H1 (cell line): ENCODE data around the gene DSTYK. TPM values are rescaled to one million over a fixed set of nuclear protein-coding genes. Genes with fewer than 3 reads are reported as not detected.

Experiments
- CTCF ChIA-PET: fragments of 300-600 bp; sonication (Branson Sonifier 250); formaldehyde crosslinking; loops from one replicate; lab custom pipeline; 2021; ENCODE audit not compliant: partially characterized antibody; lab: Charles Lee
- POLR2A ChIA-PET: fragments of 300-600 bp; sonication (Branson Sonifier 250); formaldehyde crosslinking; loops from one replicate; lab custom pipeline; 2021; ENCODE audit warnings: inconsistent platforms; ENCODE audit not compliant: partially characterized antibody; lab: Charles Lee
- DNase-seq, 2 experiments: peaks; one replicate each; pipeline versions ENCODE4 v3.0.0 to v3.0.0-alpha.2; 2010 to 2022; ENCODE audit warnings: low spot score in 2 of 2, low read depth in 1 of 2, mixed read lengths in 1 of 2
- FAIRE-seq: peaks from 2 replicates; lab custom pipeline; 2011; peaks lifted over from hg19 to GRCh38; lab: Jason Lieb, UNC
- H2AFZ ChIP-seq: 2 replicates; pipeline ENCODE4 v1.8.1; 2012; ENCODE audit warnings: low read length, inconsistent platforms
- H2AK5ac ChIP-seq: 2 replicates; pipeline ENCODE4 v1.6.1; 2013; ENCODE audit warnings: low read depth, low read length
- H2BK120ac ChIP-seq: replicated peaks from 2 replicates; pipeline ENCODE3; 2013; ENCODE audit warnings: low read depth, low read length, inconsistent platforms
- H2BK12ac ChIP-seq: 2 replicates; pipeline ENCODE4 v1.6.1; 2013; ENCODE audit warnings: low read depth, low read length
- H2BK15ac ChIP-seq: 2 replicates; pipeline ENCODE4 v1.6.1; 2013; ENCODE audit warnings: low read length
- H2BK20ac ChIP-seq: 2 replicates; pipeline ENCODE4 v1.6.1; 2013; ENCODE audit warnings: low read length
- H2BK5ac ChIP-seq: 2 replicates; pipeline ENCODE4 v1.6.1; 2013; ENCODE audit warnings: low read depth, low read length
- H3K14ac ChIP-seq: 2 replicates; pipeline ENCODE4 v1.6.1; 2013; ENCODE audit warnings: inconsistent platforms; ENCODE audit not compliant: insufficient read length
- H3K18ac ChIP-seq: 2 replicates; pipeline ENCODE4 v1.6.1; 2013; ENCODE audit warnings: low read length; ENCODE audit errors: extremely low read depth
- H3K23ac ChIP-seq: 2 replicates; pipeline ENCODE4 v1.6.1; 2013; ENCODE audit warnings: inconsistent platforms; ENCODE audit not compliant: insufficient read length
- H3K23me2 ChIP-seq: 2 replicates; pipeline ENCODE4 v1.6.1; 2013; ENCODE audit warnings: low read depth, low read length
- H3K27ac ChIP-seq: 2 replicates; pipeline ENCODE4 v1.6.1; 2011; ENCODE audit warnings: low read depth, low read length, inconsistent platforms
- H3K27me3 ChIP-seq, 4 experiments: replicated peaks in 1 of 4; 1 replicate in 1 of 4; 2 replicates in 3 of 4; pipeline versions ENCODE4 v1.6.1 to v1.8.1; 2011 to 2013; ENCODE audit warnings: low read length in 3 of 4, mild to moderate bottlenecking in 3 of 4, inconsistent platforms in 2 of 4, mixed read lengths in 2 of 4, moderate library complexity in 1 of 4; ENCODE audit not compliant: control insufficient read depth in 3 of 4, insufficient read depth in 3 of 4; ENCODE audit errors: extremely low read depth in 1 of 4
- H3K36me3 ChIP-seq, 4 experiments: 2 replicates each; pipeline versions ENCODE4 v1.6.1 to v1.8.1; 2011 to 2013; ENCODE audit warnings: mild to moderate bottlenecking in 4 of 4, low read length in 3 of 4, moderate library complexity in 2 of 4, control low read depth in 1 of 4, inconsistent platforms in 1 of 4; ENCODE audit not compliant: insufficient read depth in 4 of 4, control insufficient read depth in 2 of 4
- H3K4ac ChIP-seq: replicated peaks from 2 replicates; pipeline ENCODE3; 2013; ENCODE audit warnings: low read length, low read depth, mixed read lengths, inconsistent platforms; ENCODE audit not compliant: insufficient read length
- H3K4me1 ChIP-seq, 4 experiments: replicated peaks in 1 of 4; 1 replicate in 1 of 4; 2 replicates in 3 of 4; pipeline versions ENCODE4 v1.6.1 to v1.8.1; 2011 to 2013; ENCODE audit warnings: low read length in 3 of 4, inconsistent platforms in 2 of 4, mixed read lengths in 1 of 4; ENCODE audit not compliant: insufficient read depth in 4 of 4, control insufficient read depth in 3 of 4
- H3K4me2 ChIP-seq, 2 experiments: 2 replicates each; pipeline versions ENCODE4 v1.6.1 to v1.8.1; 2011 to 2013; ENCODE audit warnings: low read depth in 2 of 2, low read length in 2 of 2, control low read depth in 1 of 2, inconsistent platforms in 1 of 2, mild to moderate bottlenecking in 1 of 2; ENCODE audit not compliant: insufficient read depth in 1 of 2
- H3K4me3 ChIP-seq, 4 experiments: fragments of 200-600, 300-600 bp in 1 of 4; sonication (generic), shearing (Covaris generic), sonication (Bioruptor Twin) in 1 of 4; 2 replicates each; pipeline versions ENCODE4 v1.5.1 to v1.8.1; 2011 to 2016; ENCODE audit warnings: low read length in 4 of 4, low read depth in 3 of 4, control low read depth in 2 of 4, inconsistent platforms in 2 of 4, mild to moderate bottlenecking in 2 of 4, mixed read lengths in 1 of 4, moderate library complexity in 1 of 4; ENCODE audit not compliant: insufficient read depth in 2 of 4; ENCODE audit errors: extremely low read depth in 1 of 4
- H3K56ac ChIP-seq: replicated peaks from 2 replicates; pipeline ENCODE3; 2013; ENCODE audit warnings: low read depth, mild to moderate bottlenecking, mixed read lengths, low read length, inconsistent platforms; ENCODE audit not compliant: insufficient read length
- H3K79me1 ChIP-seq: 2 replicates; pipeline ENCODE4 v1.6.1; 2013; ENCODE audit warnings: low read depth, low read length, control low read depth
- H3K79me2 ChIP-seq, 2 experiments: 2 replicates each; pipeline versions ENCODE4 v1.6.1 to v1.8.1; 2012 to 2013; ENCODE audit warnings: low read length in 2 of 2, mild to moderate bottlenecking in 2 of 2, inconsistent platforms in 1 of 2; ENCODE audit not compliant: insufficient read depth in 2 of 2, control insufficient read depth in 1 of 2
- H3K9ac ChIP-seq, 4 experiments: replicated peaks in 1 of 4; 1 replicate in 1 of 4; 2 replicates in 3 of 4; pipeline versions ENCODE4 v1.6.1 to v1.8.1; 2011 to 2013; ENCODE audit warnings: low read depth in 3 of 4, low read length in 3 of 4, control low read depth in 2 of 4, mild to moderate bottlenecking in 2 of 4, moderate library complexity in 2 of 4, inconsistent platforms in 1 of 4; ENCODE audit errors: extremely low read depth in 1 of 4
- H3K9me3 ChIP-seq, 2 experiments: 2 replicates each; pipeline versions ENCODE4 v1.6.1 to v1.8.1; 2012 to 2013; ENCODE audit warnings: mild to moderate bottlenecking in 2 of 2, moderate library complexity in 2 of 2, control low read depth in 1 of 2, inconsistent platforms in 1 of 2, low read depth in 1 of 2, low read length in 1 of 2, mixed read lengths in 1 of 2; ENCODE audit not compliant: insufficient read depth in 2 of 2
- H4K20me1 ChIP-seq, 2 experiments: replicated peaks in 1 of 2; 2 replicates each; pipeline versions ENCODE3 to v1.8.1; 2011 to 2013; ENCODE audit warnings: inconsistent platforms in 2 of 2, low read length in 2 of 2, mild to moderate bottlenecking in 1 of 2; ENCODE audit not compliant: insufficient read depth in 2 of 2, control insufficient read depth in 1 of 2
- H4K5ac ChIP-seq: 2 replicates; pipeline ENCODE4 v1.6.1; 2013; ENCODE audit warnings: low read length, low read depth, mixed read lengths, inconsistent platforms; ENCODE audit not compliant: insufficient read length
- H4K8ac ChIP-seq: 2 replicates; pipeline ENCODE4 v1.8.0; 2013; ENCODE audit warnings: mild to moderate bottlenecking, moderate library complexity, low read length, inconsistent platforms; ENCODE audit not compliant: insufficient read depth; ENCODE audit errors: extremely low read depth
- H4K91ac ChIP-seq: replicated peaks from 2 replicates; pipeline ENCODE3; 2013; ENCODE audit warnings: low read length, mixed read lengths, inconsistent platforms; ENCODE audit not compliant: insufficient read length
- CHD2 ChIP-seq: IDR thresholded peaks from 2 replicates; pipeline ENCODE4 v1.6.1; 2012; ENCODE audit warnings: low read length, improper control_type of control experiment
- CTBP2 ChIP-seq: IDR thresholded peaks from 2 replicates; pipeline ENCODE4 v1.7.0; 2011; ENCODE audit warnings: borderline replicate concordance, mild to moderate bottlenecking, moderate library complexity, mixed read lengths, low read length; ENCODE audit not compliant: insufficient read depth, insufficient read length
- SIX5 ChIP-seq: IDR thresholded peaks from 2 replicates; pipeline ENCODE4 v1.6.1; 2011; ENCODE audit warnings: mild to moderate bottlenecking, low read depth, low read length
- WGBS, 2 experiments: shearing (Covaris generic) in 1 of 2; methylation state at CpG; one replicate each; pipeline versions ENCODE4 v1.1.6 to v1.1.7; 2013 to 2015; ENCODE audit warnings: low lambda C conversion rate in 2 of 2, mixed read lengths in 2 of 2, inconsistent platforms in 1 of 2, low coverage in 1 of 2, missing lambda C conversion rate in 1 of 2; ENCODE audit not compliant: insufficient replicate concordance in 2 of 2, insufficient coverage in 1 of 2, insufficient read length in 1 of 2; ENCODE audit errors: extremely low coverage in 1 of 2, missing lambda C conversion rate in 1 of 2; 5-methylcytosine and 5-hydroxymethylcytosine counted together
- polyA plus RNA-seq, 7 experiments: library from polyadenylated mRNA; depleted of rRNA in 3 of 7; stranded (reverse) in 5 of 7; unstranded in 2 of 7; fragments of >200 nt in 5 of 7; fragments of 200-250 nt in 2 of 7; gene quantifications; 1 replicate in 5 of 7; 2 replicates in 1 of 7; 4 replicates in 1 of 7; pipeline versions ENCODE4 v1.2.1 to v1.2.3, GENCODE V29; 2011 to 2013; ENCODE audit warnings: missing spikeins in 2 of 7, mixed read lengths in 2 of 7
- total RNA-seq: library from RNA; stranded (reverse); fragmentation: NEBNext Ultra II Directional; extraction: Animal tissue kit (Norgen Biotek cat#: 25700); gene quantifications from 2 replicates; pipeline ENCODE4 v1.2.1, GENCODE V29; 2021

DSTYK gene
- total and polyA plus RNA-seq, 2 of the 8 experiments (the other 6 are each of a cell fraction or from before 2014, with no cell fraction given) = 2.7 to 8.5 TPM

DNA sequence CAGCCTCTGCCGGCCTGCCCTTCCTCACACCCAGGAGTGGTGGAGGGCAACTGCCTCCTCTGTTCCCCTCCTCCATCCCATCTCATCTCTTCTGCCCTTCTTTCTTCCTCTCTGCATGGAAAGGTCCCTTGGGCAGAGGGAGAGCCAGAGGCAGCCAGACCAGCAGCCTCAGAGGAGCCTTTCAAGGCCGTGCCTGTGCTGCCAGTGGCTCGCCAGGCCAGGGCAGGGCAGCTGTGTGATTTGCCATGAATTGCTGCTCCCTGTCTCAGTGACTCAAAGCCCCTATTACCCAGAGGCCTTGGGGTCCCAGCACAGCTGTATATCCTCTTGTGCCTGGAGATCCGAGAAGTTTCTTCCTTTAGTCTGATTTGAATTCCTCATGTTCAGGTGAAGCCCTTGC lies 38.1 kb upstream of the DSTYK start:
- CTCF ChIA-PET = interaction anchor here (37.6 to 42.6 kb wide), 3 partner anchors 6 to 75 kb away, joined by 1035 to 2424 read pairs (median 1035); partner anchors contain the start of genes KLHDC8A, NUAK2 and TMCC2
- no peak overlapping the region for H3K4me3 ChIP-seq
- TF ChIP-seq CHD2 = no peak
- no peak for TF ChIP-seq SIX5
- no peak for TF ChIP-seq CTBP2

More for the DNA sequence above, 38.1 kb upstream of the DSTYK start:
- DNase-seq (no peak), FAIRE-seq (no peak)
- H3K4me2 ChIP-seq = no peak overlapping the region
- H3K56ac ChIP-seq = no peak overlapping the region
- no peaks in the 10 kb centered on the region for H3K27me3 ChIP-seq
- no peaks in the 10 kb centered on the region for H4K20me1 ChIP-seq
- H3K79me1 ChIP-seq = no peaks in the 10 kb centered on the region
- H3K23ac ChIP-seq = no peak overlapping the region
- H2BK15ac ChIP-seq = no peak overlapping the region
- H2BK120ac ChIP-seq = no peak overlapping the region
- H3K27ac ChIP-seq = no peak overlapping the region
- peaks cover 0 to 6% (median 2%) of the 10 kb centered on the region in 4 experiments; a peak in 5 of 7 replicates for H3K4me1 ChIP-seq
- no peaks in the 10 kb centered on the region for H3K36me3 ChIP-seq
- no peaks in the 10 kb centered on the region for H3K9me3 ChIP-seq
- no peaks in the 10 kb centered on the region for H3K23me2 ChIP-seq
- no peak overlapping the region for H2BK5ac ChIP-seq
- no peak overlapping the region for H2AK5ac ChIP-seq
- POLR2A ChIA-PET = interaction anchor here (1.7 kb wide), 1 partner anchor 9 kb away, joined by 4 read pairs; no protein-coding TSS in a partner anchor
- H3K9ac ChIP-seq = no peak overlapping the region; a peak in 1 of 7 replicates
- no peak overlapping the region for H4K5ac ChIP-seq
- H3K18ac ChIP-seq = no peak overlapping the region
- H3K4ac ChIP-seq = no peak overlapping the region
- no peaks in the 10 kb centered on the region for H3K79me2 ChIP-seq
- no peak overlapping the region for H3K14ac ChIP-seq
- no peak overlapping the region for H2AFZ ChIP-seq
- H2BK12ac ChIP-seq = no peak overlapping the region
- peak overlapping the region; percentile 43; the same call in 1 of the 2 replicates for H4K8ac ChIP-seq
- no peak overlapping the region for H4K91ac ChIP-seq
- H2BK20ac ChIP-seq = no peak overlapping the region
- WGBS, 2 experiments = 73% methylated on average over 3 of the region's 4 CpGs; no CpG with 5 or more reads in 1 of the 2 experiments
